GM19238 (cell line): ENCODE measurements around the gene OR6C74.

Source experiments
- DNase-seq: peaks from one replicate; pipeline ENCODE4 v3.0.0; 2011; ENCODE audit warnings: low spot score; ENCODE audit not compliant: insufficient read length

OR6C74 gene

GRCh38 chr12:55244309-55244708 is at the start of gene OR6C74:
OR6C74 (plus strand) TSS chr12:55244609; CDS start chr12:55247288, 2,679 bp downstream.
- no peak for DNase-seq

DNA sequence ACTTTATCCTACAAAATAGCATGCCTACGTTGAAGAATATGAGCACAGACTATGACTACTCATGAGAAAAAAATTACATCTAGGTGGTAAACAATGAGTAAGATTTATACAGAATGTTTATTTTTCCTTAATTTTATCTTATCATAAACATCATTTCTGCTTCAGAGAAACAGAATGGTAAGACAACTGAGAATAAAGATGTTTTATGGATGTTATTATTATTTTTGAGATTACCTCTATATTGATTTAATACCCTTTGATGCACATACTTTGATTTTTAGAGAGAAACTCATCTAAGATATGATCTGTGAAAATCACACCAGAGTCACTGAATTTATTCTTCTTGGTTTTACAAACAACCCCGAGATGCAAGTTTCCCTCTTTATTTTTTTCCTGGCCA is 23.7 kb upstream of the OR6C74 start, which contains the start of gene OR10A7:
TSS of gene OR10A7 (plus strand) at position 301 of the 400 bp plus-strand sequence. CDS start at position 301, 0 bp downstream.
- no peak for DNase-seq

- DNase-seq = no peak
These were observed 17.9 kb upstream of the OR6C74 start for GRCh38 chr12:55226523-55226922.

- no peak for DNase-seq
These were observed 16.8 kb upstream of the OR6C74 start for GRCh38 chr12:55227643-55228042.

- no peak for DNase-seq
These were observed 1.8 kb downstream of the OR6C74 start for GRCh38 chr12:55246159-55246558.

- no peak for DNase-seq
These were observed 6.5 kb downstream of the OR6C74 start for GRCh38 chr12:55250944-55251343.

DNA sequence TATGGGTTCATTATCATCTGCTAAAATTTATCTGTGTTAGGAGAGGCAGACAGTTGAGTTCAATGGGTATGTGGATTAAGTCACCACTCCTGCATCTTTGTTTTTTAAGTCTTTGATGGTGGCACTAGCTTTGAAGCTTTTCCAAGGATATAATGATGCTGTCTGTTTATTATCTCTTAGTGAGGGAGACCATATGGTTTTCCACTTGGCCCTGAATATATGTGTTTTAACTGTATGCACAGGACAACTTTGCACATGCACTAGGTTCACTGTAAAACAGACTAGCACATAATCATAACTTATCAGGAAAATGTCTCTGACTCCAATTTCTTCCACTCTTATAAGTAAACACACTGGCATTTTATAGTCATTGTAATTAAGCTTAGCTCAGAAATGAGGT is 8.9 kb downstream of the OR6C74 start:
- no peak for DNase-seq

DNA sequence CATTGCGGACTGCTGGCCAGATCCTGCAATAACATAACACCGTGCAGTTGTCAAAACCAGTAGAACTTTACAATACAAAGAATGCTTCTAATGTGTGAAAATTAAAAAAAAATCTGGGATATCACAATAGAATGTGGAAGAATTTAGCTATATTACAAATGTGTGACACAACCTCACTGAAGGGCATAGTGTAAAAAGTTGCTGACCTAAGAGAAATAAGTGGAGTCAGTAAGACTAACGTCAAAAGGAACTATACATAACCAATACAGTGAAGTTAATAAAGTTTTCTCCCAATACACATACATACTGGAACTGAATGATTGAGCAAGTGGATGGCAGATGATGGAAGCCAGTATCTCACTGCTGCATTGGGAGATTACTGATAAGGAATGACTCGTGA is 12.4 kb downstream of the OR6C74 start:
- no peak for DNase-seq

DNA sequence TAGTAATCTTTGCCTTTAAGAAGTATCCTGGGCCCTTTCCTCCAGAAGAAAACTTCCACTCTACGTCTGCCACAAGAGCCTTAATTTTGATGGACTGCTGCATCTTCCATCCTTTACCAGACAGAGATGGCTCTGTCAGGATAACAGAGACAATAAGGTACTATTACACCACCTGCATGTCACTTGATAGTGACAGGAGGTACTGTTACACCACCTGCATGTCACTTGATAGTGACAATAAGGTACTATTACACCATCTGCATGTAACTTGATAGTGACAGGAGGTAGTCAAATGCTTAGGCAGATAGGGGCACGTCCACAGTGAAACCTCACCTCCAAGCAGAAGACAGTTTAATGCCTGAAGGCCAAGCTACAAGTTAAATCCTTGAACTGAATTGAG is 13.9 kb downstream of the OR6C74 start:
- DNase-seq = no peak

- DNase-seq = no peak
These were observed 36.6 kb downstream of the OR6C74 start for GRCh38 chr12:55280991-55281390.

DNA sequence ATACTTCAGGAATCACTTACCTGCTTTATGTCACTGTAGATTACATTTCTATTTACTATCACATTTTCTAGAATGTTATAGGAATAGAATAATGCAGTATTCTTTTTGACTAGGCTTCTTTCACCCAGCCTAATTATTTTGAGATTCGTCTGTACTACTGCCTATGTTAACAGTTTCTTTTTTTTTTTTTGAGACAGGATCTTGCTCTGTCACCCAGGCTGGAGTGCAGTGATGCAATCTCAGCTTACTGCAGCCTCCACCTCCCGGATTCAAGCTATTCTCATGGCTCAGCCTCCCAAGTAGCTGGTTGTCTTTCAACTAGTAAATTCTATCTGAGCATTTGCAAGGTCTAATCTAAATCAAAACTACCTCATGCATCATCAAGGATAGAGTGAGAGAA is 45.6 kb downstream of the OR6C74 start:
- DNase-seq = no peak
